Activated CD4-positive, alpha-beta T cell treated with anti-CD3 and anti-CD28 coated beads for 1 hour (primary cell): ENCODE results near the gene HIBCH.
"Not testable (repeated sequence)": the region's sequence is repeated elsewhere in the genome, so short reads cannot be mapped to it uniquely, and the experiment has no call there.

Experiments
- DNase-seq: peaks from one replicate; pipeline ENCODE4 v3.0.0-alpha.2; 2020

The HIBCH gene

GRCh38 chr2:190342611-190343010, 23.0 kb upstream of the HIBCH start:
- no peak for DNase-seq

GRCh38 chr2:190340369-190340768, 20.7 kb upstream of the HIBCH start:
- DNase-seq, result no peak

- DNase-seq, result no peak
Observed at GRCh38 chr2:190339394-190339793, 19.8 kb upstream of the HIBCH start.

- no peak for DNase-seq
Observed at GRCh38 chr2:190338453-190338852, 18.8 kb upstream of the HIBCH start.

- DNase-seq, result no peak
Observed at GRCh38 chr2:190336420-190336819, 16.8 kb upstream of the HIBCH start.

- not testable (repeated sequence) for DNase-seq
Observed at GRCh38 chr2:190335584-190335983, 16.0 kb upstream of the HIBCH start.

- DNase-seq, result no peak
Observed at GRCh38 chr2:190335225-190335559, 15.6 kb upstream of the HIBCH start.

- no peak for DNase-seq
Observed at GRCh38 chr2:190334479-190335224, 15.0 kb upstream of the HIBCH start.

GRCh38 chr2:190333928-190334327, 14.3 kb upstream of the HIBCH start:
- no peak for DNase-seq

GRCh38 chr2:190333395-190333794, 13.8 kb upstream of the HIBCH start:
- DNase-seq, result no peak

GRCh38 chr2:190328573-190329147, 9.0 kb upstream of the HIBCH start:
- no peak for DNase-seq

- no peak for DNase-seq
Observed at GRCh38 chr2:190327867-190328572, 8.4 kb upstream of the HIBCH start.

- no peak for DNase-seq
Observed at GRCh38 chr2:190325588-190325987, 6.0 kb upstream of the HIBCH start.

- DNase-seq, result no peak
Observed at GRCh38 chr2:190323406-190323805, 3.8 kb upstream of the HIBCH start.

- no peak for DNase-seq
Observed at GRCh38 chr2:190320696-190321095, 1.1 kb upstream of the HIBCH start.

GRCh38 chr2:190318931-190319554, 583 bp downstream of the HIBCH start:
- no peak for DNase-seq

GRCh38 chr2:190318514-190318913, 1.1 kb downstream of the HIBCH start:
- no peak for DNase-seq

GRCh38 chr2:190315273-190315672, 4.4 kb downstream of the HIBCH start:
- no peak for DNase-seq

- no peak for DNase-seq
Observed at GRCh38 chr2:190313880-190314279, 5.7 kb downstream of the HIBCH start.

- not testable (repeated sequence) for DNase-seq
Observed at GRCh38 chr2:190312635-190313025, 7.0 kb downstream of the HIBCH start.

GRCh38 chr2:190311893-190312634, 7.6 kb downstream of the HIBCH start:
- no peak for DNase-seq

GRCh38 chr2:190308031-190308430, 11.6 kb downstream of the HIBCH start:
- no peak for DNase-seq

- DNase-seq, result no peak
Observed at GRCh38 chr2:190304404-190304803, 15.2 kb downstream of the HIBCH start.
